ENCODE measurements around the gene ADARB2. TPM values are rescaled to one million over a fixed set of nuclear protein-coding genes. Genes with fewer than 3 reads are reported as not detected.

ADARB2 gene
- polyA plus RNA-seq, 3 donors, result not detected

- no peaks in the 10 kb centered on the region for H3K36me3 Mint-ChIP-seq
- H3K4me2 ChIP-seq (replicated peaks; ENCODE audit: extremely low read depth, low read length, poor library complexity, severe bottlenecking), result no peak overlapping the region
- H3K4me1 ChIP-seq (ENCODE audit: control insufficient read depth in 1 of 2, insufficient read depth in 2 of 2, low read length in 2 of 2), result no peaks in the 10 kb centered on the region
- H2AFZ ChIP-seq (ENCODE audit: insufficient read depth, low read depth, low read length, poor library complexity, severe bottlenecking), result no peak overlapping the region
- peaks cover 0 to 4% (median 0%) of the 10 kb centered on the region in 7 donors for H3K9me3 Mint-ChIP-seq
- no peaks in the 10 kb centered on the region for H3K36me3 ChIP-seq (replicated peaks in 1 of 2; ENCODE audit: control insufficient read depth in 1 of 2, insufficient read depth in 2 of 2, low read length in 2 of 2)
- intact Hi-C loops (cut with micrococcal nuclease), result no loop called here
- H3K4me1 Mint-ChIP-seq, result no peaks in the 10 kb centered on the region
- H3K9ac ChIP-seq (ENCODE audit: insufficient read depth, low read length, poor library complexity, severe bottlenecking), result no peak overlapping the region
- H3K27ac ChIP-seq (ENCODE audit: low read depth in 1 of 2, low read length in 2 of 2), result no peak overlapping the region
- no peaks in the 10 kb centered on the region for H4K20me1 ChIP-seq (ENCODE audit: insufficient read depth, low read length)
- H3K4me3 Mint-ChIP-seq, result no peak overlapping the region
- no peak overlapping the region for H3K4me3 ChIP-seq (replicated peaks in 1 of 3; ENCODE audit: low read depth in 2 of 3, low read length in 3 of 3)
- 88% methylated on average over 10 of the region's 11 CpGs for WGBS (ENCODE audit: insufficient coverage)
- no peak for TF ChIP-seq CTCF (IDR thresholded peaks at IDR 0.05)
- H3K27ac Mint-ChIP-seq, result no peak overlapping the region
- no peaks in the 10 kb centered on the region for H3K79me2 ChIP-seq (ENCODE audit: insufficient read depth, low read length)
- peaks cover 0 to 6% (median 1%) of the 10 kb centered on the region in 3 donors for H3K27me3 Mint-ChIP-seq (ENCODE audit: low read depth in 3 of 3)
- no peak for DNase-seq
- H3K27me3 ChIP-seq (ENCODE audit: control insufficient read depth in 2 of 2, insufficient read depth in 2 of 2, low read length in 2 of 2), result no peaks in the 10 kb centered on the region
- H3K9me3 ChIP-seq (replicated peaks in 1 of 2; ENCODE audit: control insufficient read depth in 1 of 2, insufficient read depth in 1 of 2, low read length in 2 of 2), result no peaks in the 10 kb centered on the region
These were observed 172.5 kb downstream of the ADARB2 start for GRCh38 chr10:1564791-1565190.

GRCh38 chr10:1563028-1563427, 174.3 kb downstream of the ADARB2 start:
- no peak overlapping the region for H3K4me3 ChIP-seq (replicated peaks in 1 of 3; ENCODE audit: low read depth in 2 of 3, low read length in 3 of 3)
- H3K4me1 Mint-ChIP-seq, result no peaks in the 10 kb centered on the region
- intact Hi-C loops (cut with micrococcal nuclease), result no loop called here
- H3K79me2 ChIP-seq (ENCODE audit: insufficient read depth, low read length), result no peaks in the 10 kb centered on the region
- peaks cover 0 to 4% (median 0%) of the 10 kb centered on the region in 7 donors for H3K9me3 Mint-ChIP-seq
- H3K27me3 Mint-ChIP-seq (ENCODE audit: low read depth in 3 of 3), result peaks cover 0 to 8% (median 5%) of the 10 kb centered on the region in 3 donors
- H3K4me2 ChIP-seq (replicated peaks; ENCODE audit: extremely low read depth, low read length, poor library complexity, severe bottlenecking), result no peak overlapping the region
- H3K36me3 Mint-ChIP-seq, result no peaks in the 10 kb centered on the region
- no peaks in the 10 kb centered on the region for H3K36me3 ChIP-seq (replicated peaks in 1 of 2; ENCODE audit: control insufficient read depth in 1 of 2, insufficient read depth in 2 of 2, low read length in 2 of 2)
- H3K27me3 ChIP-seq (ENCODE audit: control insufficient read depth in 2 of 2, insufficient read depth in 2 of 2, low read length in 2 of 2), result no peaks in the 10 kb centered on the region
- H3K27ac Mint-ChIP-seq, result no peak overlapping the region
- H4K20me1 ChIP-seq (ENCODE audit: insufficient read depth, low read length), result no peaks in the 10 kb centered on the region
- no peak overlapping the region for H2AFZ ChIP-seq (ENCODE audit: insufficient read depth, low read depth, low read length, poor library complexity, severe bottlenecking)
- H3K9me3 ChIP-seq (replicated peaks in 1 of 2; ENCODE audit: control insufficient read depth in 1 of 2, insufficient read depth in 1 of 2, low read length in 2 of 2), result no peaks in the 10 kb centered on the region
- no peak overlapping the region for H3K9ac ChIP-seq (ENCODE audit: insufficient read depth, low read length, poor library complexity, severe bottlenecking)
- H3K4me3 Mint-ChIP-seq, result no peak overlapping the region
- H3K4me1 ChIP-seq (ENCODE audit: control insufficient read depth in 1 of 2, insufficient read depth in 2 of 2, low read length in 2 of 2), result no peaks in the 10 kb centered on the region
- TF ChIP-seq CTCF (IDR thresholded peaks at IDR 0.05), result no peak
- 90% methylated on average over 7 of the region's 13 CpGs for WGBS (ENCODE audit: insufficient coverage)
- no peak overlapping the region for H3K27ac ChIP-seq (ENCODE audit: low read depth in 1 of 2, low read length in 2 of 2)
- DNase-seq, result no peak
